Heart left ventricle (tissue), 13 donors: ENCODE data around the gene YRDC.

Experiments used
- POLR2A ChIP-seq, 2 donors: fragments of 450-650 bp; IDR thresholded peaks; one replicate each; pipeline ENCODE4 v1.6.1; 2017; ENCODE audit warnings: antibody characterized with exemption in 2 of 2, mild to moderate bottlenecking in 2 of 2, moderate library complexity in 2 of 2
- TF ChIP-seq, protein P1 (sequence below), 12 donors: fragments of 200-600 bp; sonication (generic) in 4 of 12; IDR thresholded peaks; one replicate each; pipeline versions ENCODE4 v1.5.0 to v1.8.0; 2018 to 2022; ENCODE audit warnings: antibody characterized with exemption in 12 of 12, mild to moderate bottlenecking in 5 of 12
- donor health status: ischemic (EF 13 %, LVEDD 7.1; RV severe dilation, severe dysfunction).
- donor health status: DM: no; HTN: yes; CAD: no.
- donor health status: DM: no; HTN: no; CAD: no.
- donor health status: ischemic (EF 25% LVEDD 6.9; RV normal size, moderate dysfunction).
- donor health status: ischemic (EF 25% LVEDD 5.7; RV mildly dilated, moderate dysfunction).
- donor health status: ischemic (EF 35%, LVEDD 5.7; RV mildly dilated, moderate dysfunction).
- donor health status: nonischemic (EF 11% LVEDD 7.7; RV severe dilation, severe dysfunction).
- donor health status: DM: yes; HTN: yes; CAD: no.
- donor health status: PGD.
- donor health status: ischemic (EF 29% LVEDD 5.4; RV normal size, mild dysfunction).
- donor health status: nonischemic (EF 23%, LVEDD 6.1; RV moderate dilation, normal function).

DNA sequence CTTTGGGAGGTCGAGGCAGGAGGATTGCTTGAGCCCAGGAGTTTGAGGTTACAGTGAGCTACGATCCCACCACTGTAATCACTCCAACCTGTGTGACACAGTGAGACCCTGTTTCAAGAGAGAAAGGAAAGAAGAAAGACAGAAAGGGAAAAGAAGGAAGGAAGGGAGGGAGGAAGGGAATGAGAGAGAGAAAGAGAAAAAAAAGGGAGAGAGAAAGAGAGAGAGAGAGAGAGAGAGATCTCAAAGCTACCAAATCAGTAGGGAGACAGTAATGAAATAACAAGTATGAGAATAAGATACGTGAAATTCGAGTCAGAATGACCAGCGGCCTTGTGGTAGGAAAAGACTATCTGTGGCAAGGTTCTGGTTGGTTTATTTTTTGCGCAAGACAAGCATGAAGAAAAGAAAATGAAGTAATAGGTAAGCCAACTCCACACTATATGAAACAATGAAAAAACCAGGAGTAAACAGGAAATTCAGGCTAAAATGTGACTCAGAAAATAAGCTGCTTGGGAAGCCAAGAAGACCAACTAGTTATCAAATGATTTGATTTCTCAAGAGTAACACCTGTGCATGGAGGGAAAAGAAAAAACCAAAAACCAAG is 42.4 kb upstream of the YRDC start:
- TF ChIP-seq, protein P1, sequence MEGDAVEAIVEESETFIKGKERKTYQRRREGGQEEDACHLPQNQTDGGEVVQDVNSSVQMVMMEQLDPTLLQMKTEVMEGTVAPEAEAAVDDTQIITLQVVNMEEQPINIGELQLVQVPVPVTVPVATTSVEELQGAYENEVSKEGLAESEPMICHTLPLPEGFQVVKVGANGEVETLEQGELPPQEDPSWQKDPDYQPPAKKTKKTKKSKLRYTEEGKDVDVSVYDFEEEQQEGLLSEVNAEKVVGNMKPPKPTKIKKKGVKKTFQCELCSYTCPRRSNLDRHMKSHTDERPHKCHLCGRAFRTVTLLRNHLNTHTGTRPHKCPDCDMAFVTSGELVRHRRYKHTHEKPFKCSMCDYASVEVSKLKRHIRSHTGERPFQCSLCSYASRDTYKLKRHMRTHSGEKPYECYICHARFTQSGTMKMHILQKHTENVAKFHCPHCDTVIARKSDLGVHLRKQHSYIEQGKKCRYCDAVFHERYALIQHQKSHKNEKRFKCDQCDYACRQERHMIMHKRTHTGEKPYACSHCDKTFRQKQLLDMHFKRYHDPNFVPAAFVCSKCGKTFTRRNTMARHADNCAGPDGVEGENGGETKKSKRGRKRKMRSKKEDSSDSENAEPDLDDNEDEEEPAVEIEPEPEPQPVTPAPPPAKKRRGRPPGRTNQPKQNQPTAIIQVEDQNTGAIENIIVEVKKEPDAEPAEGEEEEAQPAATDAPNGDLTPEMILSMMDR (IDR thresholded peaks at IDR 0.05) = no peak
- TF ChIP-seq POLR2A (IDR thresholded peaks at IDR 0.05) = no peak
